Ishikawa (cell line): Measurements from ENCODE around the gene DOK6.

Experiments
- EP300 ChIP-seq: IDR thresholded peaks from 2 replicates; pipeline ENCODE4 v1.6.1; 2012; ENCODE audit warnings: borderline replicate concordance
- TF ChIP-seq, protein P1 (sequence below): IDR thresholded peaks from 2 replicates; pipeline ENCODE4 v1.6.1; 2012

DNA sequence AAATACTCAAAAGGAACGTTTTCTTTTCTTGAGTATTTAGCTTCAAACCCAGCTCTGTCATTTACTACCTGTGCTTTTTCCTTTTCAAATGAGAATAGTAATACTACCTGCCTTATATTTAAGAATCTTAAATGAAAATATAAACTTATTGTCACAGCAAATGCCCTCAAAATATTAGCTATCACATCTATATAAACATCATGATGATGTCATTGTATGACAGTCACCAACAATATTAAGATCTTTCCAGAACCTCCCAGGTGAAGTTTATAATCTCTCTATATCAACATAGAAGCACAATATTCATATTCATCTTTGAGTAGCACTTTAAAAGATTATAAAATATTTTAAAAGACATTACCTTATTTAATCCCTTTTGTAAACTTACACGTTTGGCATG is 92.2 kb downstream of the DOK6 start:
- no peak for TF ChIP-seq EP300
- TF ChIP-seq, protein P1, sequence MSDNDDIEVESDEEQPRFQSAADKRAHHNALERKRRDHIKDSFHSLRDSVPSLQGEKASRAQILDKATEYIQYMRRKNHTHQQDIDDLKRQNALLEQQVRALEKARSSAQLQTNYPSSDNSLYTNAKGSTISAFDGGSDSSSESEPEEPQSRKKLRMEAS, result no peak
